Measurements from ENCODE around the gene PCID2. TPM values are rescaled to one million over a fixed set of nuclear protein-coding genes. Genes with fewer than 3 reads are reported as not detected.

The PCID2 gene
- total and polyA plus RNA-seq, 2 experiments from 2014 or later: 52.4 to 57.6 TPM

DNA sequence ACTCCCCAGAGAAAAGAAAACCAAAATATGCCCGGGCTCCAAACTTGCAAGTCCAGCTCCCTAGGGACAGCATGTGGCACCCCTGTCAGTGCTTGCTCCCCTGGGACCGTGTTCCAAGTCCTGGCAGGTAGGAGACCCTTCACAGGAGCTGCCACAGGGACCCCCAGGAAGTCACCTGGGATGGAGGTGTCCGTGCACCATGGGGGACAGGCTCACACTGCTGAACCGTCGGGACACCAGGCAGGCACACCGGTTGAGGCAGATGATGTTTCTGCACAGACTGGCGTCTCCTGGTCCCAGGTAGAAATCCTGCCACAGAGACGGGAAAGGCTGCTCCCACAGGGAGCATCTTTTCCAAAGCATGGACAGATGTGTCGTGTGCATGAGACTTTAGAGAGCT lies 61.7 kb downstream of the PCID2 start:
- Histone ChIP-seq H3K27me3 (peaks cover 22% of the 10 kb centered on the region), H3K36me3 (no peaks in the 10 kb centered on the region), H3K4me1 (ENCODE audit: low read depth) (no peaks in the 10 kb centered on the region), H3K4me3 (no peak overlapping the region), H3K9me3 (ENCODE audit: low read depth) (no peaks in the 10 kb centered on the region), H3K27ac (no peak overlapping the region)
- TF ChIP-seq, protein P1, sequence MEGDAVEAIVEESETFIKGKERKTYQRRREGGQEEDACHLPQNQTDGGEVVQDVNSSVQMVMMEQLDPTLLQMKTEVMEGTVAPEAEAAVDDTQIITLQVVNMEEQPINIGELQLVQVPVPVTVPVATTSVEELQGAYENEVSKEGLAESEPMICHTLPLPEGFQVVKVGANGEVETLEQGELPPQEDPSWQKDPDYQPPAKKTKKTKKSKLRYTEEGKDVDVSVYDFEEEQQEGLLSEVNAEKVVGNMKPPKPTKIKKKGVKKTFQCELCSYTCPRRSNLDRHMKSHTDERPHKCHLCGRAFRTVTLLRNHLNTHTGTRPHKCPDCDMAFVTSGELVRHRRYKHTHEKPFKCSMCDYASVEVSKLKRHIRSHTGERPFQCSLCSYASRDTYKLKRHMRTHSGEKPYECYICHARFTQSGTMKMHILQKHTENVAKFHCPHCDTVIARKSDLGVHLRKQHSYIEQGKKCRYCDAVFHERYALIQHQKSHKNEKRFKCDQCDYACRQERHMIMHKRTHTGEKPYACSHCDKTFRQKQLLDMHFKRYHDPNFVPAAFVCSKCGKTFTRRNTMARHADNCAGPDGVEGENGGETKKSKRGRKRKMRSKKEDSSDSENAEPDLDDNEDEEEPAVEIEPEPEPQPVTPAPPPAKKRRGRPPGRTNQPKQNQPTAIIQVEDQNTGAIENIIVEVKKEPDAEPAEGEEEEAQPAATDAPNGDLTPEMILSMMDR (IDR thresholded peaks at IDR 0.05; ENCODE audit: low read depth, low read length): no peak
- DNase-seq (ENCODE audit: low read depth in 1 of 2, low spot score in 1 of 2): no peak

DNA sequence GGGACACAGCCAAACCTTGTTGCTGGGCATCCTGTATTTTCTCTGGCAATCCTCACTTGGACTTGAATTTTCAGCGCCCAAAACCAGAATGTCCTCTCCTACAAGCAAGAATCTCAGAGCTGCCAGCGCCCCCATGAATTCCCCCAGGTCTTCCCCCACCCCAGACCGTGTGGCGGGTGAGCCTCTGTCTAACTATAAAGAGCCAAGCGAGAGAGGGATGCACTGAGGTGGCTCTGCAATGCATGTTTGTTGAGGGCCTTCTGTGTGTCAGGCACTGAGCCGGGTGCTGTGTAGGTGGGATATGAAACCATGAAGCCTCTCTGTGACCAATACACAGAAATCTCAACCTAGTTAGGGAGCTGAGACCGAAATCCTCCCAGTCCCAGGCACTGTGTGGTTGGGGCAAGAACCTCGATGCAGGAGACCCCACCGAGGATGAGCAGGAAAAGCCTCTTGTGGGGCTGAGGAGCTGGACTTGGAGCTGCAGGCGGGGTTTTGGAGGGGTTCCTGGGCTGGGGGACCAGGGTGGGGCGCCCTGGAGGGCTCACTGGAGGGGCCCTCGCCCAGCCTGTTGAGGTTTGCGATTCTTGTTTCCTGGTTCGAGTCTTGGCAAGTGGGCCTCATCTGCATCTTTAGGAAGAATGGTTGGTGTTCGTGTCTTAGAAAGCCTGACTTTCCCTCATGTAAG lies 62.4 kb downstream of the PCID2 start:
- Histone ChIP-seq H3K9me3 (ENCODE audit: low read depth) (no peaks in the 10 kb centered on the region), H3K4me3 (no peak overlapping the region), H3K27ac (no peak overlapping the region), H3K4me1 (ENCODE audit: low read depth) (no peaks in the 10 kb centered on the region), H3K36me3 (no peaks in the 10 kb centered on the region), H3K27me3 (peaks cover 20% of the 10 kb centered on the region)
- TF ChIP-seq, protein P1 (IDR thresholded peaks at IDR 0.05; ENCODE audit: low read depth, low read length): no peak
- no peak for DNase-seq (ENCODE audit: low read depth in 1 of 2, low spot score in 1 of 2)

DNA sequence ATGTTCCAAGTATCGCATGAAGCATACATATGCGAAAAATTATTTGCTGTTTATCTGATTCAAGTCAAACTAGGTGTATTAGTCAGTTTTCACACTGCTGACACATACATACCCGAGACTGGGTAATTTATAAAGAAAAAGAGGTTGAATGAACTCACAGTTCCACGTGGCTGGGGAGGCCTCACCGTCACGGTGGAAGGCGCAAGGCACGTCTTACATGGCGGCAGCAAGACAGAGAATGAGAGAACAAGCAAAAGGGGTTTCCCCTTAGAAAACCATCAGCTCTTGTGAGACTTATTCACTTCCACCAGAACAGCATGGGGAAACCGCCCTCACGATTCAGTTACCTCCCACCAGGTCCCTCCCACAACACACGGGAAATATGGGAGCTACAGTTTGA lies 63.0 kb downstream of the PCID2 start:
- DNase-seq (ENCODE audit: low read depth in 1 of 2, low spot score in 1 of 2): no peak
- peaks cover 25% of the 10 kb centered on the region for H3K27me3 ChIP-seq
- TF ChIP-seq, protein P1 (IDR thresholded peaks at IDR 0.05; ENCODE audit: low read depth, low read length): no peak

DNA sequence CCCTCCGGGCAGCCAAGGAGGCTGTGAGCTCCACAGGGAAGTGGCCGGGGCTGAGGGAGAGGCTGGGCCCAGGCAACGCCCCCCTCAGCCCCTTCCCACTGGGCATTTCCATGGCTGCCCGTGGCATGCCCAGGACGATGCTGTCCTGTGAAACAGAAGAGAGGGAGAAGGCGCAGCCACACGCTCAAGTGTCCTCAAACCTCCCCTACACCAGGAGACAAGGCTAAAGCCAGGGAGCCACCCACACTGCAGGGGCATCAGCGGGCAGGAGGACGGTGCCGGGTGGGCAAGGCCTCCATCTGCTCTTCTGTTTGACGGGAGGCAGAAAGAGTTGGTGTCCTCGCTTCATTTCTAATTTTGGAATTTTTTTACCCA lies 64.2 kb downstream of the PCID2 start:
- H3K27ac ChIP-seq: no peak overlapping the region
- H3K9me3 ChIP-seq (ENCODE audit: low read depth): no peaks in the 10 kb centered on the region
- no peak for DNase-seq (ENCODE audit: low read depth in 1 of 2, low spot score in 1 of 2)
- no peak overlapping the region for H3K4me3 ChIP-seq
- peaks cover 32% of the 10 kb centered on the region for H3K27me3 ChIP-seq
- no peaks in the 10 kb centered on the region for H3K36me3 ChIP-seq
- no peaks in the 10 kb centered on the region for H3K4me1 ChIP-seq (ENCODE audit: low read depth)
- TF ChIP-seq, protein P1 (IDR thresholded peaks at IDR 0.05; ENCODE audit: low read depth, low read length): no peak

More for the DNA sequence above, 63.0 kb downstream of the PCID2 start:
- Histone ChIP-seq H3K4me3 (no peak overlapping the region), H3K27ac (no peak overlapping the region), H3K9me3 (ENCODE audit: low read depth) (no peaks in the 10 kb centered on the region), H3K36me3 (no peaks in the 10 kb centered on the region), H3K4me1 (ENCODE audit: low read depth) (no peaks in the 10 kb centered on the region)

DNA sequence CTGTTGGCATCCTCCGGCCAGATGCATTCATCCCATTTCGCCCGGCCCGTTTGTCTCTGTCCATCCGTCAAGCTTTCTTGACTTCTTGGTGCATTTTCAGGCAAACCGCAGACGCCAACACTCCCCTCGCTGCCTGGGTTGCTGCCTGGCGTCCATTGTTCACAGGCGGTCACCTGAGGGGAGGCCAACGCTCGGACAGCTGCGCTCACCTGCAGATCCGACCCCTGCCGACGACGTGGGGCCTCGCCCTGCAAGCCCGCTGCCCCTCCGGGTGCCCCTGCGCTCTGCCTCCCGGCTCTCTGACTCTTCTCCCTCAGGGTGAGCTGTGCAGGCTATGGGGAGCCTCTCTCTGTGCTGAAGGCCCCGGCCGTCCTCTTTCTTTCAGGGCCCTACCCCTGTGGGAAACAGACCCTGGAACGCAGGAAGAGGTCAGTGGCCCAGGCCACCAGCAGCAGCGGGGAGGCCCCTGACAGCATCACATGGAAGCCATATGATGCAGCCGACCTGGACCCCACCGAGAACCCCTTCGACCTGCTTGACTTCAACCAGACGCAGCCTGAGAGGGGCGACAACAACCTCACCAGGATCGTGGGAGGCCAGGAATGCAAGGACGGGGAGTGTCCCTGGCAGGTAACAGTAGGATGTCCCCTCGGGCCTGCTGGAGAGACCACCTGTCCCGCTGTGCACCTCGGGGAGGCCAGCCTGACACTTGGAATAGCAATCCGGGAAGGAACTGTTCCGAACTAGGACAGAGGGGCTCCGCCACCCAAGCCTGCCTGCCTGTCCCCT lies 64.8 kb downstream of the PCID2 start:
- Histone ChIP-seq H3K36me3 (no peaks in the 10 kb centered on the region), H3K4me3 (no peak overlapping the region), H3K27me3 (peaks cover 36% of the 10 kb centered on the region), H3K4me1 (ENCODE audit: low read depth) (no peaks in the 10 kb centered on the region), H3K9me3 (ENCODE audit: low read depth) (no peaks in the 10 kb centered on the region), H3K27ac (no peak overlapping the region)
- DNase-seq (ENCODE audit: low read depth in 1 of 2, low spot score in 1 of 2): no peak
- TF ChIP-seq, protein P1 (IDR thresholded peaks at IDR 0.05; ENCODE audit: low read depth, low read length): no peak

Measured in cardiac muscle cell (in vitro differentiated cells and primary cell).